Measurements from ENCODE around the gene SFMBT2. TPM values are rescaled to one million over a fixed set of nuclear protein-coding genes. Genes with fewer than 3 reads are reported as not detected.

The SFMBT2 gene
- total RNA-seq, 6 experiments from 2014 or later, result 0.03 to 0.12 (median 0.06) TPM

DNA sequence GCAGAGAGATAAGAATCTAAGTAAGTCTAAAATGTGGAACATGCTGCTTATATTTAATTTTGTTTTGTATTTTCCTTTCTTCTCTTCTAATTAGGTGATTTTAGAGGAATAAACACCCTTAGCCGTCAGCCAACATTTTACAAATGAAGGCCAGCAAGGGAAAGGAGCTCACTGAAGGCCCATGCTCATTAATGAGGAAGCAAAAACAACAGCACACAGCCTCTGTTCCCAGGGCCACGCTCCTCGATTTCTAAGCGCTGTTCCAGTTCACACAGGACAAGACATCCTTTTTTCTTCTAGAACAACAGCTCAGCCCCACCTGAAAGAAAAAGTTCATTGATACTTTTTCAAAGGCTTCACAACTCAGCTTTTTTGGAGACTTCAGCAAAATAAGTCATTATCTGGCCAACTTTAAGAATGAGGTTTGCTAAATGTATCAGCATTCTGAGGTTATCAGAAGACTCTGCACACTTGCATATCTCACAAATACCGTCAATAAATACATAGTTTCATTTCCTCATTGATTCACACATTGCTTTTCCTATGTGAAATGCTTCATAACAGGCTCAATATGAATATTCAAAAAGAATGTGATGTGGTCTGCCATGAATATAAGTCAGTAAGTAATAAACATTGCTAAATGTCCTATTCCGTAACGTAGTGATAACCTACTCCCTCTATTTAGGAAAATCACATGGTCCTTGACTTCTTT lies 34.8 kb upstream of the SFMBT2 start:
- no peaks in the 10 kb centered on the region for H3K36me3 Mint-ChIP-seq (ENCODE audit: low read depth)
- no peak overlapping the region for H3K27ac Mint-ChIP-seq
- peaks cover 46% of the 10 kb centered on the region for H3K9me3 Mint-ChIP-seq
- TF ChIP-seq, protein P1, sequence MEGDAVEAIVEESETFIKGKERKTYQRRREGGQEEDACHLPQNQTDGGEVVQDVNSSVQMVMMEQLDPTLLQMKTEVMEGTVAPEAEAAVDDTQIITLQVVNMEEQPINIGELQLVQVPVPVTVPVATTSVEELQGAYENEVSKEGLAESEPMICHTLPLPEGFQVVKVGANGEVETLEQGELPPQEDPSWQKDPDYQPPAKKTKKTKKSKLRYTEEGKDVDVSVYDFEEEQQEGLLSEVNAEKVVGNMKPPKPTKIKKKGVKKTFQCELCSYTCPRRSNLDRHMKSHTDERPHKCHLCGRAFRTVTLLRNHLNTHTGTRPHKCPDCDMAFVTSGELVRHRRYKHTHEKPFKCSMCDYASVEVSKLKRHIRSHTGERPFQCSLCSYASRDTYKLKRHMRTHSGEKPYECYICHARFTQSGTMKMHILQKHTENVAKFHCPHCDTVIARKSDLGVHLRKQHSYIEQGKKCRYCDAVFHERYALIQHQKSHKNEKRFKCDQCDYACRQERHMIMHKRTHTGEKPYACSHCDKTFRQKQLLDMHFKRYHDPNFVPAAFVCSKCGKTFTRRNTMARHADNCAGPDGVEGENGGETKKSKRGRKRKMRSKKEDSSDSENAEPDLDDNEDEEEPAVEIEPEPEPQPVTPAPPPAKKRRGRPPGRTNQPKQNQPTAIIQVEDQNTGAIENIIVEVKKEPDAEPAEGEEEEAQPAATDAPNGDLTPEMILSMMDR (IDR thresholded peaks at IDR 0.05), result no peak
- no peak overlapping the region for H3K4me3 Mint-ChIP-seq
- H3K27me3 Mint-ChIP-seq (ENCODE audit: insufficient read depth), result peaks cover 2% of the 10 kb centered on the region
- H3K4me1 Mint-ChIP-seq (ENCODE audit: low read depth), result no peaks in the 10 kb centered on the region
- DNase-seq, result no peak

DNA sequence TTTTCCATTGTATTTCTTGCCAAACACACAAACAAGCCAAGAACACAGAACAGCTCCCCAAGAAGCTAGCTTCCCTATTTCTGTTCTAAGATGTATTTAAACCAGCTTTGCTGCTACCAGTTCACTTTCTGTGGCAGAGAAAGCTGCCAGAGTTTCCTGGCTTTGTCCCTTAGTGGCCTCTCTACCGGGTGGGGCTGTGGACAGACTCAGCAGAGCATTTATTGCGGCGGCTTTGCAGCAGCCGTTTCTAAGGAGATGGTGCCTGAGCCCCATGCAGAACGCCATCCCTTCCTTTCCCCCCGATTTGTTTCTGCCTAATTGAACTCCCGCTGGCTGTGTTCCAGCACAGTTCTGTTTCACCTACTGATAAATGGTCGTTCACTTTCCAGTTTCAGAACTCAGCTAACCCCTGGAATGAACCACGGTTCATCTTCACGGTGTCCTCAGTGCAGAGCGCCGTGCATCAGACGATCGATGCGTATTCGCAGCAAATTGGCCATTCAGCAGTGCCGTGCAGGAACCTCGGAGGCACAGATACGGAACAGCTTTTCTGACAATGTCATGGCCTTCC lies 33.8 kb upstream of the SFMBT2 start:
- Mint-ChIP-seq H3K4me3 (no peak overlapping the region), H3K4me1 (ENCODE audit: low read depth) (no peaks in the 10 kb centered on the region), H3K9me3 (peaks cover 40% of the 10 kb centered on the region), H3K36me3 (ENCODE audit: low read depth) (no peaks in the 10 kb centered on the region), H3K27me3 (ENCODE audit: insufficient read depth) (peaks cover 4% of the 10 kb centered on the region), H3K27ac (no peak overlapping the region)
- DNase-seq, result no peak
- TF ChIP-seq, protein P1 (IDR thresholded peaks at IDR 0.05), result no peak

DNA sequence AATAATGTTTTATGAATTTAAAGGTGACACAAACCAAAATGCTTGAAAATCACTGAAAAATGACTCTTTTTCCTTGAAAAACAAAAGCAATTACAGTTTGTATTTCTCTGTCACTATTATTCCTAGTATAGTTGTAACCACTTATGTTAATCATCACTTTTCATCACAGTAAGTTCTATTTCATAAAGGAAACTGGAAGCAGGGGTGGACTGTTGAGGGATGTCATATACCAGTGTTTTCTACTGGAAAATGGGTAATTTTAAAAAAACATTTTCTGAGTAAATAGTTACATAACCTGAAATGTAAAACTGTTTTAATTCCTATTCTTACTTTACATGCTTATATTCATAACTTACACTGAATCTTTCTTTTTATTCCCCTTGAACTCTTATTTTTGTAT lies 32.2 kb upstream of the SFMBT2 start:
- TF ChIP-seq, protein P1 (IDR thresholded peaks at IDR 0.05), result no peak
- H3K27me3 Mint-ChIP-seq (ENCODE audit: insufficient read depth), result peaks cover 4% of the 10 kb centered on the region
- H3K36me3 Mint-ChIP-seq (ENCODE audit: low read depth), result no peaks in the 10 kb centered on the region
- no peaks in the 10 kb centered on the region for H3K4me1 Mint-ChIP-seq (ENCODE audit: low read depth)
- DNase-seq, result no peak
- no peak overlapping the region for H3K4me3 Mint-ChIP-seq
- no peak overlapping the region for H3K27ac Mint-ChIP-seq
- H3K9me3 Mint-ChIP-seq, result peaks cover 26% of the 10 kb centered on the region

DNA sequence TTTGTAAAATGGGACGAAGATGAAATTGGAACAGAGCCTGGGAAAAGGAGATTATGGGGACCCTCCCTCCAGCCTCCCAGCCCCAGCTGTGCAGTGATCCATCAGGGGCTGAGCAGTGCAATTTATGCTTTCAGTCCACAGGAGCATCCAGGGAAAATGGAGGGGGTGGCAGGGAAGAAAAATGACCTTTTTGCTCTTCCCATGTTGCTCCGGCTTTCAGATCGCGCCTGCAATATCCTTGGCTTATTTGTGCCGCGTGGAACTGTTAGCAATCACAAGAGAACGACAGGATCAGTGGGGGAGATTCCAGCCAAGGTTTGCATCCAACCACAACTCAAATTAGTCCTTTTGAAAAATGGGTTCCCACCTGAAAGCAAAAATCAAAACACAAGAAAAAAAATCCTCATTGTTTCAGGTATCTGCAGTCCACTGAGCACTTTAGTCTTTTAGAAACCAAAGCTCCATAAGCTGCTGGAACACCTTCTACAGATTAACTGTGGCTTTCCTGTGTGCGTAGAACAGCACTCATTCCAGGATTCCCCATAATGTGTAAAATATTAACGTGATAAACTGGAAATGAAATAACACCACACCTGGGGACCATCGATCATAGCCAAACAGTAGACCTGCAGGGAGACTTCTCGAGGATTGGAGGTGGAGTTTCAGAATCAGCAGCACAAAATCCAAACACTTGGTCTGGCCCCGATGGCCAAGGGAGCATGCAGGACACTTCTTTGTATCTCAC lies 30.7 kb upstream of the SFMBT2 start:
- Mint-ChIP-seq H3K27ac (no peak overlapping the region), H3K27me3 (ENCODE audit: insufficient read depth) (peaks cover 4% of the 10 kb centered on the region), H3K9me3 (peaks cover 24% of the 10 kb centered on the region), H3K4me1 (ENCODE audit: low read depth) (no peaks in the 10 kb centered on the region), H3K36me3 (ENCODE audit: low read depth) (no peaks in the 10 kb centered on the region), H3K4me3 (no peak overlapping the region)
- TF ChIP-seq, protein P1 (IDR thresholded peaks at IDR 0.05), result no peak
- no peak for DNase-seq

DNA sequence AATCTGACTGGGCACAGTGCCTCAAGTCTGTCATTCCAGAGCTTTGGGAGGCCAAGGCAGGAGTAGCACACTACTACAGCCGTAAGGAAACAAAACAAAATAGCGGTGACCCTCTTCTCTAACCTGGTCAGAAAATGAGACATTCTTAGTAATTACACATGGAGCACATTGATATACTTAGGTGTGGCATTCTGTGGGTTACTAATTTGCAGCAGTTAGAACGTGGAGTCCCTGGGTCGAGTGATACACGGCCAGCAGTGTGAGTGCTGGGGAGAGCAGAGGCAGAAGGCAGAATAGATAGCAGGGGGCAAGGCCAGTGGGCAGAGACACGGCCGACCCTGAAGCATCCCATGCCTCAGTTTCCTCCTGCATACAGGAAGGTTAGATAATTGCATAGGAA lies 28.9 kb upstream of the SFMBT2 start:
- no peak for DNase-seq
- H3K27ac Mint-ChIP-seq, result no peak overlapping the region
- H3K4me3 Mint-ChIP-seq, result no peak overlapping the region
- peaks cover 11% of the 10 kb centered on the region for H3K9me3 Mint-ChIP-seq
- TF ChIP-seq, protein P1 (IDR thresholded peaks at IDR 0.05), result no peak
- peaks cover 4% of the 10 kb centered on the region for H3K27me3 Mint-ChIP-seq (ENCODE audit: insufficient read depth)
- no peaks in the 10 kb centered on the region for H3K36me3 Mint-ChIP-seq (ENCODE audit: low read depth)
- no peaks in the 10 kb centered on the region for H3K4me1 Mint-ChIP-seq (ENCODE audit: low read depth)

All from HFFc6 (cell line).